NCI-H1417 treated with DMSO at 0.1 percent for 48 hours (cell line): ENCODE measurements around the gene CNOT6L.
A peak's percentile ranks its signal among the peaks of the same experiment; 100 is the strongest.
"Not testable (repeated sequence)": the region's sequence is repeated elsewhere in the genome, so short reads cannot be mapped to it uniquely, and the experiment has no call there.

Experiments
- DNase-seq: peaks from one replicate; lab custom pipeline; 2025; lab: John Stamatoyannopoulos, UW

CNOT6L gene

GRCh38 chr4:77818602-77819403 lies at the start of gene CNOT6L:
CNOT6L (minus strand) TSS chr4:77819368; CDS start chr4:77819308, 60 bp downstream.
- no peak for DNase-seq

GRCh38 chr4:77865259-77865658 lies 46.1 kb upstream of the CNOT6L start:
- no peak for DNase-seq

GRCh38 chr4:77863341-77863740 lies 44.2 kb upstream of the CNOT6L start:
- not testable (repeated sequence) for DNase-seq

- DNase-seq: peak; percentile 79
Measured at GRCh38 chr4:77862478-77863216, 43.5 kb upstream of the CNOT6L start, which contains the start of gene MRPL1. MRPL1 (plus strand) TSS chr4:77862830; CDS start chr4:77862849, 19 bp downstream.

- DNase-seq: no peak
Measured at GRCh38 chr4:77861495-77861894, 42.3 kb upstream of the CNOT6L start.

GRCh38 chr4:77859256-77859655 lies 40.1 kb upstream of the CNOT6L start:
- no peak for DNase-seq

- no peak for DNase-seq
Measured at GRCh38 chr4:77856152-77856551, 37.0 kb upstream of the CNOT6L start.

GRCh38 chr4:77854431-77855111 lies 35.4 kb upstream of the CNOT6L start:
- DNase-seq: no peak

- no peak for DNase-seq
Measured at GRCh38 chr4:77852892-77853495, 33.8 kb upstream of the CNOT6L start.

GRCh38 chr4:77849278-77849965 lies 30.3 kb upstream of the CNOT6L start:
- no peak for DNase-seq

GRCh38 chr4:77848508-77848907 lies 29.3 kb upstream of the CNOT6L start:
- DNase-seq: no peak

GRCh38 chr4:77845929-77846328 lies 26.8 kb upstream of the CNOT6L start:
- DNase-seq: no peak

- no peak for DNase-seq
Measured at GRCh38 chr4:77845400-77845799, 26.2 kb upstream of the CNOT6L start.

GRCh38 chr4:77844363-77844762 lies 25.2 kb upstream of the CNOT6L start:
- no peak for DNase-seq

GRCh38 chr4:77843628-77844027 lies 24.5 kb upstream of the CNOT6L start:
- no peak for DNase-seq

- no peak for DNase-seq
Measured at GRCh38 chr4:77834403-77834802, 15.2 kb upstream of the CNOT6L start.

GRCh38 chr4:77833126-77833724 lies 14.1 kb upstream of the CNOT6L start:
- DNase-seq: no peak

- DNase-seq: no peak
Measured at GRCh38 chr4:77827343-77827742, 8.2 kb upstream of the CNOT6L start.

- no peak for DNase-seq
Measured at GRCh38 chr4:77826275-77826674, 7.1 kb upstream of the CNOT6L start.

GRCh38 chr4:77821775-77822174 lies 2.6 kb upstream of the CNOT6L start:
- DNase-seq: no peak
